ENCODE measurements around the gene BTNL2.
A peak's percentile ranks its signal among the peaks of the same experiment; 100 is the strongest.
"Not testable (repeated sequence)": the region's sequence is repeated elsewhere in the genome, so short reads cannot be mapped to it uniquely, and the experiment has no call there.

The BTNL2 gene

GRCh38 chr6:32406857-32407256 lies at the start of gene BTNL2:
TSS of gene BTNL2 (minus strand) at chr6:32407181. CDS start at chr6:32407123, 58 bp downstream.
- DNase-seq: no peak

GRCh38 chr6:32449088-32449736 lies 42.2 kb upstream of the BTNL2 start:
- DNase-seq: no peak

- DNase-seq: no peak
Measured at GRCh38 chr6:32447932-32448331, 41.0 kb upstream of the BTNL2 start.

GRCh38 chr6:32445321-32445854 lies 38.4 kb upstream of the BTNL2 start:
- no peak for DNase-seq

GRCh38 chr6:32444433-32444832 lies 37.5 kb upstream of the BTNL2 start:
- DNase-seq: no peak

- no peak for DNase-seq
Measured at GRCh38 chr6:32442977-32443552, 36.1 kb upstream of the BTNL2 start.

GRCh38 chr6:32442243-32442667 lies 35.3 kb upstream of the BTNL2 start:
- no peak for DNase-seq

GRCh38 chr6:32439602-32440214 lies 32.7 kb upstream of the BTNL2 start, which contains the start of gene HLA-DRA:
TSS of gene HLA-DRA (plus strand) at chr6:32439887. CDS start at chr6:32439951, 64 bp downstream.
- no peak for DNase-seq

- DNase-seq: no peak
Measured at GRCh38 chr6:32439139-32439538, 32.2 kb upstream of the BTNL2 start.

GRCh38 chr6:32436995-32437836 lies 30.2 kb upstream of the BTNL2 start:
- DNase-seq: no peak

GRCh38 chr6:32436186-32436585 lies 29.2 kb upstream of the BTNL2 start:
- no peak for DNase-seq

- DNase-seq: not testable (repeated sequence)
Measured at GRCh38 chr6:32433950-32434349, 27.0 kb upstream of the BTNL2 start.

- no peak for DNase-seq
Measured at GRCh38 chr6:32432050-32432450, 25.1 kb upstream of the BTNL2 start.

GRCh38 chr6:32431142-32431541 lies 24.2 kb upstream of the BTNL2 start:
- DNase-seq: no peak

- no peak for DNase-seq
Measured at GRCh38 chr6:32430179-32430578, 23.2 kb upstream of the BTNL2 start.

GRCh38 chr6:32427934-32428474 lies 21.0 kb upstream of the BTNL2 start:
- no peak for DNase-seq

- DNase-seq: no peak
Measured at GRCh38 chr6:32427218-32427617, 20.2 kb upstream of the BTNL2 start.

GRCh38 chr6:32426338-32426737 lies 19.4 kb upstream of the BTNL2 start:
- DNase-seq: no peak

- no peak for DNase-seq
Measured at GRCh38 chr6:32424589-32425300, 17.8 kb upstream of the BTNL2 start.

- no peak for DNase-seq
Measured at GRCh38 chr6:32416036-32416435, 9.1 kb upstream of the BTNL2 start.

- peak; percentile 80 for DNase-seq
Measured at GRCh38 chr6:32415521-32416019, 8.6 kb upstream of the BTNL2 start.

All from right forelimb (tissue), 1 donor.